22Rv1 (cell line): ENCODE results near the gene OGDH.

Experiments
- CTCF ChIP-seq: fragments of 450-650 bp; IDR thresholded peaks from 2 replicates; pipeline ENCODE4 v1.5.1; 2017; ENCODE audit warnings: mild to moderate bottlenecking
- ZFX ChIP-seq: fragments of 450-650 bp; IDR thresholded peaks from 2 replicates; pipeline ENCODE4 v1.6.1; 2017; ENCODE audit warnings: antibody characterized with exemption, borderline replicate concordance

DNA sequence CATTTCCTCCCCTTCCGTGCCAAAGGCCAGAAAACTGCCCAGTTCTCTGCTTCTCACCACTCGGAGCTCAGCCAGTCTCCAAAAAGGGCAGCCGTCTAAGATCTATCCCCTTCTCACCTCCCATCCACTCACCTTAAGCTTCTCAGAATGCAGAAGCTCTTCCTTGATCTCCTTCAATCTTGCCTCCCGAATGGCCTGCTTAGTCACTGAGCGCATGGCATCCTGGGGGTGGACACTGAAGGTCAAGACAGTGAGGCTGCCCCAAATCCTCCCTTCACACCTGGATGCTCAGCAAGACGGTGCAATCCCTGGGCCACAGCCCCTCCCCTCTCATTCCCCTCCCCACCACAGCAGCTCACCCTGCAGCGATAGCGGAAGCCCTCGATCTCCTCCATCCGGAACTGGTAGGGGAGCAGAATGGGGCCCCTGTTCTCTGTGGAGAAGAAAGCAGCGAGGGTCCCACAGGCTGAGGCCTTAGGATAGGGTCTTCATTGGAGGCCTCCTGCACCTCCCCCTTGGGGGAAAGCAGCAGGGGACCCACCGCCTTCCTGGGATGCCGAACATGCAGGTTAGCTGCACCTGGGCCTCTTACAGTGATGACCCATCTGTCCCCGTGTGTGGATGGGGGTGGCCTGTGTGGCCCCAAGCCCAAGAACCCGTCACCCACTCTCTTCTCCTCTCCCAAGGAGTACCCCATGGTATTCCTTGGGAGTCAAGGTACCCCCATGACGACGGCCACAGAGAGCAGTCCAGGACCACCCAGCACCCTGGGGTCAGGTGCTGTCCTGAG, 37.5 kb upstream of the OGDH start:
- TF ChIP-seq CTCF (no peak), ZFX (no peak)
